KMS-11 (cell line): Measurements from ENCODE around the gene GULP1.

Experiments used
- H2AFZ ChIP-seq: fragments of 200-600 bp; sonication (generic); 2 replicates; pipeline ENCODE4 v1.6.1; 2016; ENCODE audit warnings: antibody characterized with exemption, mixed run types, low read depth
- H3K27ac ChIP-seq: fragments of 200-600 bp; sonication (generic); 2 replicates; pipeline ENCODE4 v1.6.1; 2016; ENCODE audit warnings: mild to moderate bottlenecking, mixed run types
- H3K27me3 ChIP-seq: fragments of 200-600 bp; sonication (generic); 2 replicates; pipeline ENCODE4 v1.6.1; 2017; ENCODE audit warnings: mild to moderate bottlenecking, low read depth, mixed run types, moderate library complexity; ENCODE audit not compliant: insufficient read depth
- H3K36me3 ChIP-seq: fragments of 200-600 bp; sonication (generic); 2 replicates; pipeline ENCODE4 v1.6.1; 2017; ENCODE audit warnings: mild to moderate bottlenecking, mixed run types; ENCODE audit not compliant: insufficient read depth
- H3K4me1 ChIP-seq: fragments of 200-600 bp; sonication (generic); 2 replicates; pipeline ENCODE4 v1.6.1; 2016; ENCODE audit warnings: mild to moderate bottlenecking, low read depth, mixed run types; ENCODE audit not compliant: poor library complexity, severe bottlenecking
- H3K4me2 ChIP-seq: fragments of 200-600 bp; sonication (generic); 2 replicates; pipeline ENCODE4 v1.7.0; 2016; ENCODE audit warnings: mild to moderate bottlenecking, mixed run types
- H3K4me3 ChIP-seq: fragments of 200-600 bp; sonication (generic); IDR thresholded peaks from 2 replicates; pipeline ENCODE4 v1.6.1; 2017; ENCODE audit warnings: low read depth, low read length, mixed read lengths; ENCODE audit not compliant: insufficient read depth
- H3K79me2 ChIP-seq: fragments of 200-600 bp; sonication (generic); 2 replicates; pipeline ENCODE4 v1.6.1; 2016; ENCODE audit warnings: low read depth, mixed run types; ENCODE audit not compliant: insufficient read depth
- H3K9ac ChIP-seq: fragments of 200-600 bp; sonication (generic); 2 replicates; pipeline ENCODE4 v1.6.1; 2016; ENCODE audit warnings: mild to moderate bottlenecking, mixed run types
- H4K20me1 ChIP-seq: fragments of 200-600 bp; sonication (generic); 2 replicates; pipeline ENCODE4 v1.6.1; 2016; ENCODE audit warnings: mild to moderate bottlenecking, mixed run types; ENCODE audit not compliant: insufficient read depth
- CTCF ChIP-seq: fragments of 200-600 bp; sonication (generic); conservative IDR thresholded peaks from 2 replicates; pipeline ENCODE4 v1.6.1; 2017; ENCODE audit warnings: low read depth, mild to moderate bottlenecking, antibody characterized with exemption, low read length, moderate library complexity, mixed read lengths

The GULP1 gene

GRCh38 chr2:188307850-188308283 is 16.2 kb downstream of the GULP1 start:
- no peak for TF ChIP-seq CTCF
- no peaks in the 10 kb centered on the region for H3K4me1 ChIP-seq

GRCh38 chr2:188308483-188308882 is 16.8 kb downstream of the GULP1 start:
- no peak overlapping the region for H3K4me3 ChIP-seq
- H4K20me1 ChIP-seq = no peaks in the 10 kb centered on the region
- H2AFZ ChIP-seq = no peak overlapping the region
- H3K27ac ChIP-seq = no peak overlapping the region
- H3K27me3 ChIP-seq = no peaks in the 10 kb centered on the region
- H3K4me2 ChIP-seq = no peak overlapping the region
- no peaks in the 10 kb centered on the region for H3K36me3 ChIP-seq
- no peaks in the 10 kb centered on the region for H3K79me2 ChIP-seq
- no peak overlapping the region for H3K9ac ChIP-seq
- TF ChIP-seq CTCF = no peak
- no peaks in the 10 kb centered on the region for H3K4me1 ChIP-seq

More at GRCh38 chr2:188307850-188308283, 16.2 kb downstream of the GULP1 start:
- no peak overlapping the region for H3K27ac ChIP-seq
- no peaks in the 10 kb centered on the region for H3K79me2 ChIP-seq
- H3K9ac ChIP-seq = no peak overlapping the region
- no peaks in the 10 kb centered on the region for H3K27me3 ChIP-seq
- H3K36me3 ChIP-seq = no peaks in the 10 kb centered on the region
- H2AFZ ChIP-seq = no peak overlapping the region
- no peaks in the 10 kb centered on the region for H4K20me1 ChIP-seq
- no peak overlapping the region for H3K4me2 ChIP-seq
- no peak overlapping the region for H3K4me3 ChIP-seq

GRCh38 chr2:188309364-188309763 is 17.7 kb downstream of the GULP1 start:
- Histone ChIP-seq H3K9ac (no peak overlapping the region), H4K20me1 (no peaks in the 10 kb centered on the region), H3K36me3 (no peaks in the 10 kb centered on the region), H3K4me2 (no peak overlapping the region), H3K27me3 (no peaks in the 10 kb centered on the region), H3K79me2 (no peaks in the 10 kb centered on the region), H2AFZ (no peak overlapping the region), H3K27ac (no peak overlapping the region), H3K4me1 (no peaks in the 10 kb centered on the region), H3K4me3 (no peak overlapping the region)
- no peak for TF ChIP-seq CTCF

GRCh38 chr2:188314314-188315054 is 22.8 kb downstream of the GULP1 start:
- Histone ChIP-seq H3K9ac (no peak overlapping the region), H3K4me3 (no peak overlapping the region), H3K36me3 (no peaks in the 10 kb centered on the region), H3K27me3 (no peaks in the 10 kb centered on the region), H3K4me1 (no peaks in the 10 kb centered on the region), H4K20me1 (no peaks in the 10 kb centered on the region), H3K79me2 (no peaks in the 10 kb centered on the region), H3K27ac (no peak overlapping the region), H3K4me2 (no peak overlapping the region), H2AFZ (no peak overlapping the region)
- TF ChIP-seq CTCF = no peak
